Endometrial microvascular endothelial cells (primary cell): ENCODE data around the gene PCDHB10. TPM values are rescaled to one million over a fixed set of nuclear protein-coding genes. Genes with fewer than 3 reads are reported as not detected.
"Not testable (repeated sequence)": the region's sequence is repeated elsewhere in the genome, so short reads cannot be mapped to it uniquely, and the experiment has no call there.

Experiments used
- in situ Hi-C: cut with HindIII; loops from 2 replicates; pipeline ENCODE4 v1.10.0; 2017; ENCODE audit warnings: low sequenced_read_pairs, low pct_unique_long_range_greater_than_20kb; ENCODE audit errors: inconsistent ontology term
- total RNA-seq: library from RNA; depleted of rRNA; stranded (reverse); fragments of >200 nt; gene quantifications from one replicate; pipeline ENCODE4 v1.2.3, GENCODE V29; 2015; ENCODE audit errors: inconsistent ontology term

PCDHB10 gene
- total RNA-seq, 1 donor from 2014 or later = 0.19 TPM

DNA sequence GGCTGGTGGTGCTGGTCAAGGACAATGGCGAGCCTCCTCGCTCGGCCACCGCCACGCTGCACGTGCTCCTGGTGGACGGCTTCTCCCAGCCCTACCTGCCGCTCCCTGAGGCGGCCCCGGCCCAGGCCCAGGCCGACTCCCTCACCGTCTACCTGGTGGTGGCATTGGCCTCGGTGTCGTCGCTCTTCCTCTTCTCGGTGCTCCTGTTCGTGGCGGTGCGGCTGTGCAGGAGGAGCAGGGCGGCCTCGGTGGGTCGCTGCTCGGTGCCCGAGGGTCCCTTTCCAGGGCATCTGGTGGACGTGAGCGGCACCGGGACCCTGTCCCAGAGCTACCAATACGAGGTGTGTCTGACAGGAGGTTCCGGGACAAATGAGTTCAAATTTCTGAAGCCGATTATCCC lies 33.3 kb downstream of the PCDHB10 start:
- in situ Hi-C loops = not testable (repeated sequence)

GRCh38 chr5:141234109-141234667 lies 42.0 kb downstream of the PCDHB10 start:
- in situ Hi-C loops = no loop called here

- in situ Hi-C loops = not testable (repeated sequence)
Observed at GRCh38 chr5:141235922-141236321, 43.8 kb downstream of the PCDHB10 start.

GRCh38 chr5:141236516-141237313 lies 44.6 kb downstream of the PCDHB10 start:
- in situ Hi-C loops = no loop called here

- in situ Hi-C loops = no loop called here
Observed at GRCh38 chr5:141241496-141241895, 49.3 kb downstream of the PCDHB10 start.

Other genes with a start within 250 kb of the PCDHB10 start
- not detected for gene PCDHAC2, start 225.9 kb upstream of the PCDHB10 start, total RNA-seq
- not detected for gene PCDHB1, start 141.0 kb upstream of the PCDHB10 start, total RNA-seq
- gene PCDHB2, start 97.7 kb upstream of the PCDHB10 start, total RNA-seq = 0.28 TPM
- gene PCDHB3, start 91.9 kb upstream of the PCDHB10 start, total RNA-seq = 0.19 TPM
- 0.09 TPM for gene PCDHB4, start 70.5 kb upstream of the PCDHB10 start, total RNA-seq
- 1.4 TPM for gene PCDHB5, start 57.1 kb upstream of the PCDHB10 start, total RNA-seq
- gene PCDHB6, start 42.3 kb upstream of the PCDHB10 start, total RNA-seq = 0.28 TPM
- gene PCDHB7, start 19.7 kb upstream of the PCDHB10 start, total RNA-seq = 1.2 TPM
- not detected for gene PCDHB8, start 14.6 kb upstream of the PCDHB10 start, total RNA-seq
- gene PCDHB16, start 10.0 kb upstream of the PCDHB10 start, total RNA-seq = 0.28 TPM
- not detected for gene PCDHB9, start 5.2 kb upstream of the PCDHB10 start, total RNA-seq
- gene PCDHB11, start 7.3 kb downstream of the PCDHB10 start, total RNA-seq = 0.19 TPM
- not detected for gene PCDHB12, start 16.4 kb downstream of the PCDHB10 start, total RNA-seq
- gene PCDHB13, start 21.6 kb downstream of the PCDHB10 start, total RNA-seq = 0.65 TPM
- 0.37 TPM for gene PCDHB14, start 31.0 kb downstream of the PCDHB10 start, total RNA-seq
- not detected for gene PCDHB15, start 53.0 kb downstream of the PCDHB10 start, total RNA-seq
- 0.09 TPM for gene SLC25A2, start 111.7 kb downstream of the PCDHB10 start, total RNA-seq
- gene TAF7, start 128.4 kb downstream of the PCDHB10 start, total RNA-seq = 45.0 TPM
- gene PCDHGA1, start 138.2 kb downstream of the PCDHB10 start, total RNA-seq = 0.09 TPM
- 0.84 TPM for gene PCDHGA2, start 146.4 kb downstream of the PCDHB10 start, total RNA-seq
- gene PCDHGA3, start 151.5 kb downstream of the PCDHB10 start, total RNA-seq = 1.3 TPM
- gene PCDHGB1, start 157.7 kb downstream of the PCDHB10 start, total RNA-seq = 0.74 TPM
- gene PCDHGA4, start 162.7 kb downstream of the PCDHB10 start, total RNA-seq = 3.2 TPM
- 2.0 TPM for gene PCDHGB2, start 167.6 kb downstream of the PCDHB10 start, total RNA-seq
- 0.46 TPM for gene PCDHGA5, start 171.8 kb downstream of the PCDHB10 start, total RNA-seq
- 0.65 TPM for gene PCDHGB3, start 177.9 kb downstream of the PCDHB10 start, total RNA-seq
- gene PCDHGA6, start 181.5 kb downstream of the PCDHB10 start, total RNA-seq = 1.2 TPM
- 1.0 TPM for gene PCDHGA7, start 190.4 kb downstream of the PCDHB10 start, total RNA-seq
- gene PCDHGB4, start 195.3 kb downstream of the PCDHB10 start, total RNA-seq = 2.4 TPM
- gene PCDHGA8, start 200.3 kb downstream of the PCDHB10 start, total RNA-seq = under 0.01 TPM
- gene PCDHGB5, start 205.6 kb downstream of the PCDHB10 start, total RNA-seq = 3.7 TPM
- 0.19 TPM for gene PCDHGA9, start 210.4 kb downstream of the PCDHB10 start, total RNA-seq
- 1.0 TPM for gene PCDHGB6, start 215.7 kb downstream of the PCDHB10 start, total RNA-seq
- 1.1 TPM for gene PCDHGA10, start 220.6 kb downstream of the PCDHB10 start, total RNA-seq
- 1.2 TPM for gene PCDHGB7, start 225.3 kb downstream of the PCDHB10 start, total RNA-seq
- 4.5 TPM for gene PCDHGA11, start 228.7 kb downstream of the PCDHB10 start, total RNA-seq
- gene PCDHGA12, start 238.2 kb downstream of the PCDHB10 start, total RNA-seq = 0.74 TPM